ENCODE results near the gene ELOA2.
"Not testable (repeated sequence)": the region's sequence is repeated elsewhere in the genome, so short reads cannot be mapped to it uniquely, and the experiment has no call there.

Gene ELOA2

DNA sequence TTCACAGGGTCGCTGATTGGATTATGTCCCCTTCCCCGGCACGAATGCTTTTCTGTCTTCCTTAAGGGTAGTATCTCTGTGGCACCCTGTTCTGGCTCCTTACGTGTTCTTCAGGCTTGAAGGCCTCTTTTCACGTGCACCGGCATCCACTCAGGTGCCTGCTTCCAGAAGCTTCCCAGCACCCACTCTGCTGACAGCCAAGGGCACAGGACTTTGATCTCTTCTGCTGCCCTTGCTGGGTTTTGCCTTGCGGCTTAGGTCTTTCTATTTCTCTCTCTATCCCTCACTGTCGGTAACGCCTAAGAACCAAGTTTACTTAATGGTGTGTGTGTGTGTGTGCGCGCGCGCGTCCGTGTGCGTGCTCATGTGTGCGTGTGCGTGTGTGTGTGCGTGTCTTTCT is 14.7 kb downstream of the ELOA2 start:
- H3K9me3 ChIP-seq (ENCODE audit: control insufficient read depth, insufficient read depth, low read length); H3K27me3 ChIP-seq (ENCODE audit: control insufficient read depth, insufficient read depth, low read length); H3K36me3 ChIP-seq (ENCODE audit: control insufficient read depth, insufficient read depth, low read length); H3K4me3 ChIP-seq (ENCODE audit: low read depth, low read length); H3K27ac ChIP-seq (ENCODE audit: low read depth, low read length); H3K9ac ChIP-seq (ENCODE audit: low read depth, low read length); H3K4me1 ChIP-seq (ENCODE audit: control insufficient read depth, insufficient read depth, low read length): not testable (repeated sequence)

DNA sequence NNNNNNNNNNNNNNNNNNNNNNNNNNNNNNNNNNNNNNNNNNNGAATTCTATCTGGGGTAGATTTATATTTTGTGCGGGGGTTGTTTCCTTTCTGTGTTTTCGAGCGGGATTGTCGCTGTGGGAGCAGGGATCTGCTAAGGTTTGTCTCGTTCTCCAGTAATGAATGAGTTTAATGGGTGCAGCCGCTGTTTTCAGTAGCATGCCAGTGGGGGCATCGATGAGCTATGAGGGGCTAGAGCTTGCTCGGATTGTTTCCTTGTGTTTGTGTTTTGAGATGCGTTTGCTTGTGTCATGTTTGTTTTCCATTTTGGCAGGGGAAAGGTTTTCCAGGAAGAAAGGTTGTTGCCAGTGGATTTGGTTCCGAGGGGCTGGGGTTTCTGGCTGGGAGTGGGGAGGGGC is 15.6 kb downstream of the ELOA2 start:
- H3K4me1 ChIP-seq (ENCODE audit: control insufficient read depth, insufficient read depth, low read length); H3K4me3 ChIP-seq (ENCODE audit: low read depth, low read length); H3K36me3 ChIP-seq (ENCODE audit: control insufficient read depth, insufficient read depth, low read length); H3K27me3 ChIP-seq (ENCODE audit: control insufficient read depth, insufficient read depth, low read length); H3K27ac ChIP-seq (ENCODE audit: low read depth, low read length); H3K9me3 ChIP-seq (ENCODE audit: control insufficient read depth, insufficient read depth, low read length); H3K9ac ChIP-seq (ENCODE audit: low read depth, low read length): not testable (repeated sequence)

Data from HUES48 (cell line).